ENCODE measurements around the gene MEIS3.

Gene MEIS3

GRCh38 chr19:47356900-47357299, 62.4 kb downstream of the MEIS3 start:
- no peak for DNase-seq

GRCh38 chr19:47353307-47353712, 66.0 kb downstream of the MEIS3 start:
- DNase-seq: peak; percentile 23

All from NCI-H1105 treated with DMSO at 0.1 percent for 48 hours (cell line).